Activated CD8-positive, alpha-beta memory T cell treated with anti-CD3 and anti-CD28 coated beads for 24 hours (primary cell): ENCODE results near the gene MIS18A.

Source experiments
- DNase-seq: peaks from one replicate; pipeline ENCODE4 v3.0.0-alpha.2; 2020

The MIS18A gene

DNA sequence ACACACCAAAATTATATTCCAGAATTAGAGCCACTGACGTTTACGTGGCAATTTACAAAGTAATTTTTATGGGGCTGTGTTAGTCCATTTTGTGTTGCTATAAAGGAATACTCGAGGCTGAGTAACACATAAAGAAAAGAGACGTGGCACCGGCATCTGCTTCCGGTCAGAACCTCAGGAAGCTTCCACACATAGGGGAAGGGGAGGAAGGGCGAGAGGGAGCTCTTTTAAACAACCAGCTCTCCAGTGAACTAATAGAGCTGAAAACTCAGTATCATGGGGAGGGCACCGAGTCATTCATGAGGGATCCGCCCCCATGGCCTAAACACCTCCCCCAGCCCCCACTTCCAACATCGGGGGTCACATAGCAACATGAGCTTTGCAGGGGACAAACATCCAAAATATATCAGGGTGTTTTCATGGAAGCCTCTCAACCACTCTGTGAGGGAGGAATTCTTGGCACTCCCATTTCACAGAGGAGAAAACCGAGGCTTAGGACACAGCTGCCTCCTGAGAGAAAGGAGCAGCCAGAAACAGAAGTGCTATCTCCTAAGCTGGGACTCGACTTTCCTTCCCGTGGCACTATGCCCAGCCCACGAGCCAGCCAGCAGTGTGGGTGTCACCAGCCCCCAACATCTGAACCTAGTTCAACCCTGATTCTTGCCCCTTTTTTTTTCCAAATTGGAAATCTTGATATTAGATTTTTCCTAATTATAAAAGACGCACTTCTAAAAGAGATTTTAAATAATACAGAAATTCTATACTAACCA lies 29.2 kb downstream of the MIS18A start:
- no peak for DNase-seq

DNA sequence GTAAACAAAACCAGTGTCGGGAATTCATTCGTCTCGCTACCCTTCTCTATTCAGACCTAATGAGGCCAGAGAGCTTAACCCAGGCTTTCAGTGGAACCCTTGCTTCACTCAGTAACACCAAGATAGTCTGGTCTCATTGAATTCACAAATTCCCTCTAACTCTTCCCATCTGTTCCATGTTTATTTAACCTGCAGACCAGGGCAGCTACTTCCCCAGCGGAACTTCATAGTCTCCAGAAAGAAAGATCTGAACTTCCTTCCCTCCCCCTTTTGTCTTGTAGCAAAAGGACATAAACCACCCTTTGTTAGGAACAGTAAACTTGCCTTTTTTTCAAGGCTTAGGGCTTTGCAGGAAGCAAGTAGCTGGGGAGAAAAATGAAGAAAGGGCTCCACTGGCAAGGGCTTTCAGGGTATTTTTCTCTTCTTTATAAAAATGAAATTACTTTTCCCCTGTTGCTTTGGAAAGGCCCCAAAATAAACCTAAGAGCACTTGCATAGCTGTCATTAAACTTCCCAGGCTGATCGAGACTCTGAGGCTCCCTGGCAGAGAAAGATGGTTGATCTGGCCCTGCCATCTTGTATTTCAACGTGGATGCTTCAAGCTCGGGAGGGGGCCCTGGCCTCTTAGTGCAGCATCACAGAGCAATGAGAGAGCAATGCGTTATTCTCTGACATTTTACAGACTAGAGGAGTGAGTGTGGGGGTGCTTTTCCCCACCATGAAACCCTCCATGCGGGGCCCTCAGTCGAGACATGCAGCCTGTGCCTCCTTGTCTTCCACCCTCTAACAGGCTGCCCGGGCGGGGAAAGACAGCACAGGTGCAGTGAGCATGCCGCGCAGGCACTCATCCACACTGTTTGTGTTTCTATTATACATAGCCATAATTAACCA lies 30.0 kb downstream of the MIS18A start:
- no peak for DNase-seq

DNA sequence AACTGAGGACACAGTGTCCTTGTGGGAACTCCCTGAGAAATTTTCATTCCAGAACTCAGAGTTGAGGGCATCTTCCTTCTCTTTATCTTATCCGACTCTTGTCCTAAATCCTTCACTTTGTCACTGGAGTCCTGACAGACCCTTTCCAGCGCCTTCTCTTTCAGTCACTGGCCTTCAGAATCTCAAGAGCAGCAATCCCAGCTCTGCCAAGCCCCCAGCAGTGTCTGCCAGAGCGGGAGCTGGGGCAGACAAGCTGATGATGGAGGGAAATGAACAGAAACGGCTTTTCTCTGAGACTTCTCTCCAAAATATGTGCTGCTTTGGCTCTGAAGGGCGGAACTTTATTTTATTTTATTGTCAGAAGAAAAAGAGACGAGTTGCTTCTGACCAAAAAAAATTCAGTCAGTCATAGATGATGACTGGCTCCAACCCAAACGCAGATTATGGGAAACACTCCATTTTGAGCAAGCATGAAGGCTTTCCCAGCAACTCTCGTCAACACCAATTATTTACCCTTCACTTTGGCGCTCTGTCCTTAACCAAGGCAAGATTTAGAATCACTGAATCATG lies 32.2 kb downstream of the MIS18A start:
- DNase-seq: no peak

DNA sequence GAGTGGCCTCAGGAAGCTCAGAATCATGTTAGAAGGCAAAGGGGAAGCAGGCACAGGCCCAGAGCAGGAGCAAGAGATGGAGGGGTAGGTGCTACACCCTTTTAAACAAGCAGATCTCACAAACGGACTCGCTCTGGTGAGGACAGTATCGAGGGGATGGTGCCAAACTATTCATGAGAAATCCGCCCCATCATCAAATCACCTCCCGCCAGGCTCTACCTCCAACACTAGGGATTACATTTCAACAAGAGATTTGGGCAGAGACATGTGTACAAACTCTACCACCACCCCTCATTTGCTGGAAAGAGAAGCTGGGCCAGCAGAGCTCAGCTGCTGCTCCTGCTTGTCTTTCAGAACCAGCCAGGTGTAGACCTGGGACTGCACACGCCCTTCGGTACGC lies 32.9 kb downstream of the MIS18A start:
- DNase-seq: no peak

GRCh38 chr21:32240851-32241687 lies 37.8 kb downstream of the MIS18A start:
- no peak for DNase-seq

DNA sequence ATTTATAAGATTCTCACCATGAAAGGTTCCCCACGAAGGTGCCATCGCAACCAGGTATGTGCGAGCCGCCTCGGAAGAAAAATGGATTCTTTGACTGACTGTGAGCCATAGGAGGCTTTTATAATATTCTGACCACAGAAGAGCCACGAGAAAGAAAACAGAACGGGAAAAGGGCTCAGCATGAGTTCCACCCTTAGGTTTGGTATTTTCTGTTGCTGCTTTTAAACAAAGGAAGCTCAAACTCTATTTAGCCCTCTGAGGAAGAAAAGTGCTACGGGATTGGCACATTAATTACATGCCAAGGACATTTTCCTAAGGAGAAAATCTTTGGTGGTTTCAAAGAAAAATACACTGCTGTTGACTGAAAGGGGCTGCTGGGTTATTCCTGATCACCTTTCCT lies 39.3 kb downstream of the MIS18A start:
- no peak for DNase-seq

DNA sequence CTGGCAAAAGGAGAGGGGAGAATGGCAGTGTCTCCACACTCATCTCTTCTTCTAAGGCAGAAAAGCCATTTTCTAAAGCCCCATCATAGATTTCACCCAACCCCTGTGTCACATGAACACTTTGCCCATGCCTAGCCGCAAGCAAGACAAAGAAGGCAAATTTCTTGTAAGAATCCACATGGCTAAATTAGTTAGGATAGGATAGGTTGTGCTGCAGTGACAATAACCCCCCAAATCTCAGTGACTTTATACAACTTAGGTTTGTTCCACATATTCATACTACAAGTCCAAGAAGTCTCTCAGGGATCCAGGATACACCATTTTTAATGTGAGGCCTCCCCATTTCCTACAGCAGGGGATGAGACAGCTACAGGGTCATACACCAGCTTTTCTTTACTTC lies 40.8 kb downstream of the MIS18A start:
- no peak for DNase-seq

- no peak for DNase-seq
Observed at GRCh38 chr21:32237021-32237420, 41.8 kb downstream of the MIS18A start.

DNA sequence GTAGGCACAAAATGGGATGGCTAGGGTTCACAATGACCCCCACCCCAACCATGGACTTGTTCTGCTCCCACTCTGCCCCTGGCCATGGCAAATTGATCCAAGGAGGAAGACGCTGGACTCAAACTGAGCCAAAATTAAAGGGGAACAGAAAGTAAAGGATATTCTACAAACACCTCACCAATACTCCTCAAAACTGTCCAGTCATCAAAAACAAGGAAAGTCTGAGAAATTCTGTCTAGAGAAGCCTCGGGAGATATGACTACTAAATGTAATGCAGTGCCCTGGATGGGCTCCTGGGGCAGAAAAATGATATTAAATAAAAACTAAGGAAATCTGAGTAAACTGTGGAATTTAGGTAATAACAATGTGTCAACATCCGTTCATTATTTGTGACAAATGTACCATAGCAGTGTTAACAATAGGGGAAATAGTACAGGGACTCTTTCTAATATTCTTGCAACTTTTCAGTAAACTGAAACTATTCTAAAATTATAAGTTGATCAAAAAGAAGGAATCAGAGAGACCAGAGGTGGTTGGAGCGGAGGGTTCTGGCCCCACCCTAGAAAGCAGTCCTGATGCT lies 45.0 kb downstream of the MIS18A start:
- DNase-seq: no peak

GRCh38 chr21:32233055-32233546 lies 45.7 kb downstream of the MIS18A start:
- no peak for DNase-seq

DNA sequence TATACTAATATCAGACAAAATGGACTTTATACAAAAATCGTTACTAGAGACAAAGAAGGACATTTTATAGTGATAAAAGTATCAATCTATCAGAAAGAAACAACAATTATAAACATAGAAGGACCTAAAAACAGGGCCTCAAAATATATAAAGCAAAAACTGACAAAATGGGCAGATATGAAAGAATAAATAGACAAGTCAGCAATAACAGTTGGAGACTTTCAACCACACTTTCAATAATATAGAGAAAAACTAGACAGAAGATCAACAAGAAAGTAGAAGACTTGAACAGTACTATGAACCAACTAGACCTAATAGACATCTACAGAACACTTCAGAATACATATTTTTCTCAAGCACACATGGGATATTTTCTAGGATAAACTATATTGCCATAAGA lies 52.4 kb downstream of the MIS18A start:
- DNase-seq: no peak
